ENCODE measurements around the gene LRP5.

- TF ChIP-seq CTCF (conservative IDR thresholded peaks at IDR 0.05; ENCODE audit: low read depth, low read length) (no peak), EZH2 (IDR thresholded peaks at IDR 0.05; ENCODE audit: borderline replicate concordance, low read depth, low read length, poor library complexity, severe bottlenecking) (no peak)
Measured at GRCh38 chr11:68343761-68344256, 31.4 kb downstream of the LRP5 start.
